ENCODE data around the gene DEUP1.

Gene DEUP1

DNA sequence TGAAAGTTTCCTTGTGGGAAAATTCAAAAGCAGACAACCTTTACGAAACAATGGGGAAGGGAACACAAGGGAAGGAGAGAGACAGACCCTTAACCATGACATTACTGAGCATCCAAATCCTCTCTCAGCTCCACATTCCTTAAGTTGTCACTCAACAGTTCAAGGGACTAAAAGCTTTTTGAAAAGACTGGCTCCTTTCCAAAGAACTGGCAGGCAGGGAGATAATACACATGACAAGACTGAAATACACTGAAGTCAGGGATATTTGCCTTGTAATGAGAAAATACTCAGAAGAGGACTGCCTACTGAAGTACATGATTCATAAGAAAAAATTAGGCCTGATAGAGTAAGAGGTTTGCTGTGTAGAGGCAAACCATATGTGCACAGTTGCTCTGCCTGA is 143.6 kb downstream of the DEUP1 start:
- H3K4me3 ChIP-seq: no peak overlapping the region
- no peaks in the 10 kb centered on the region for H3K9me3 ChIP-seq
- peaks cover 12% of the 10 kb centered on the region for H3K4me1 ChIP-seq
- H3K36me3 ChIP-seq (replicated peaks): no peaks in the 10 kb centered on the region; the same call in 1 of the 2 replicates
- in situ Hi-C loops (cut with MboI; ENCODE audit: low sequenced_read_pairs): no loop called here
- peak in 1 of 2 experiments; percentile 14 for DNase-seq (ENCODE audit: low spot score in 2 of 2)
- no peaks in the 10 kb centered on the region for H3K27me3 ChIP-seq (ENCODE audit: low read depth)

DNA sequence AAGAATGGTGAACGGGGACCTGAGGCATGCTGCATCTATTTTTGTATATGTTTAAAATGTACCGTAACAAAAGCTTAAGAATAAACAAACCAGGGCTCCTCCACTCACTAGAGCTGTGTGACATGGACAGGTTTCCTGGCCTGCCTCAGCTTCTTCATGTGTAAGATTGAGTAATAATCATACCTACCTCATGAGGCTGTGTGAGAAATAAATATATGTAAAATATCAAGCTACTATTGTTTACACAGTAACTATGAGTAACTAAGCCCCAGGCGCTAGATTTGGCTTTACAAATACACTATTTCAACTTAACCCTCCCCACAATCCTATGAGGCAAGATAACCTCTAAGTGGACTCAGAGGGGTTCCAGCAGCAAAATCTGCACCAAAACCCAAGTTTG is 146.3 kb downstream of the DEUP1 start:
- in situ Hi-C loops (cut with MboI; ENCODE audit: low sequenced_read_pairs): no loop called here

DNA sequence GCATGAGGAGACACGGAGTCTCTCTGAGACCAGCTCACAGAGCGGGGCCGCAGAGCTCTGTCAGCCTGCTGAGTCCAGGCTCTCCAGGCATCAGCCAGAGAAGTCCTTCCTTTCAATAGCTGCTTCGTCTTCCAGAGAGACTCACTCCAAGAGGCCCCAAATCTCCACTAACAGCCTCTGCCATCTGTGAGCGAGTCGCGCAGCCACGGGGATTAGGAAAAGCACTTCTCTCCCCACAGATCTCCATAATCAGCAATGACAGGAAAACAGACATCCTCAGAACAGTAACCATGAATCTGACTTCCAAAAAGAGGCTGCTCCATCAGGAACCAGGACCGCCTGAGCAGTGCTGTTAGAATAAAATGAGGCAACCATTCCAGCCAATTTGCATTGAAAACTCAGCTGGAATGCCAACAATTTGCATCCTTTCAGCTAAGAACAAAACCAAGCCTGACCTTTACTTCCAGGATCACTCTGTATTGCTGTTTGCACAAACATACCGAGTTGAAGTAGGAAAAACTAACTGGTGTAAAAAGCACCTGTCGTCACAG is 147.2 kb downstream of the DEUP1 start:
- Histone ChIP-seq H3K9me3 (no peaks in the 10 kb centered on the region), H3K4me1 (peaks cover 12% of the 10 kb centered on the region), H3K4me3 (no peak overlapping the region), H3K36me3 (replicated peaks) (no peaks in the 10 kb centered on the region; the same call in 1 of the 2 replicates), H3K27me3 (ENCODE audit: low read depth) (no peaks in the 10 kb centered on the region)
- peak; percentile 26 to 35 for DNase-seq (ENCODE audit: low spot score in 2 of 2)
- in situ Hi-C loops (cut with MboI; ENCODE audit: low sequenced_read_pairs): no loop called here

More for the DNA sequence above, 146.3 kb downstream of the DEUP1 start:
- Histone ChIP-seq H3K4me1 (peaks cover 12% of the 10 kb centered on the region), H3K4me3 (no peak overlapping the region), H3K9me3 (no peaks in the 10 kb centered on the region), H3K27me3 (ENCODE audit: low read depth) (no peaks in the 10 kb centered on the region), H3K36me3 (replicated peaks) (no peaks in the 10 kb centered on the region; the same call in 1 of the 2 replicates)
- no peak for DNase-seq (ENCODE audit: low spot score in 2 of 2)

DNA sequence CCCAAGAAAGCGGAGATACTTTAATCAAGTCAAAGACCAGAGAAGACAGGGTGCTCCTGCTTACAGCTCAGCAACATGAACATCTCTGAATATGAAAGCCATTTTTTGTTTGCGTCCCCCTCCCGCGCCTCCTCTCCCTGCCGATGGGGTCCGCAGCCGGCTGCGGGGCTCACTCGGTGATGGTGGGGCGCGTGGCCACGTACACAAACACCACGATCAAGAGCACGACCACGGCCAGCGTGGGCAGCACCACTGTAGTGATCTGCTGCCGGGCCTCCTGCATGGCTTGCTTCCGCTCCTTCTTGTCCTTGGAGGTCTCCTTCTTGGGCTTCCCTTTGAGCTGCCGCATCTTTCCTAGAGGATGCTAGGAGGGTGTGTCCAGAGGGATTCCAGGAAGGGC is 148.3 kb downstream of the DEUP1 start:
- DNase-seq (ENCODE audit: low spot score in 2 of 2): no peak
- no peak overlapping the region for H3K4me3 ChIP-seq
- peaks cover 12% of the 10 kb centered on the region for H3K4me1 ChIP-seq
- H3K9me3 ChIP-seq: no peaks in the 10 kb centered on the region
- H3K27me3 ChIP-seq (ENCODE audit: low read depth): no peaks in the 10 kb centered on the region
- in situ Hi-C loops (cut with MboI; ENCODE audit: low sequenced_read_pairs): no loop called here
- no peaks in the 10 kb centered on the region; the same call in 1 of the 2 replicates for H3K36me3 ChIP-seq (replicated peaks)

DNA sequence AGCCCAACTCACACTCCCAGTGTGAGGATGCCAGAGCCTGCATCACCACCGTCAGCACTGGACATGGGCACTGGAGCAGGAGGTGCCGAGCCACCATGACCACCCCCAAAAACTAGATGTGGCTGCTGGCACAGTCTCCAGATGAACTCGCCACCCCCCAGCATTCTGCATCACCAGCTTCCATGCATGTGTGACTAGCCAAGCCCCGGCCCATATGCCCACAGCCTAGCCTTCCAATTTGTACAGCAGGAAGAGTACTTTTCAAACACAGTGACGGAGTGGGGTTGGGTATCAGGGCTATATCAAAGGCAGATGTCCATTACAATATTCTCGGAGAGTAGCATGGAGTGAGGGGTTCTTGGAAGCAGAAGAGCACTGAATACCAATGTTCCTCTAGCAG is 149.7 kb downstream of the DEUP1 start:
- H3K36me3 ChIP-seq (replicated peaks): no peaks in the 10 kb centered on the region; the same call in 1 of the 2 replicates
- H3K27me3 ChIP-seq (ENCODE audit: low read depth): no peaks in the 10 kb centered on the region
- H3K4me1 ChIP-seq: peaks cover 10% of the 10 kb centered on the region
- in situ Hi-C loops (cut with MboI; ENCODE audit: low sequenced_read_pairs): no loop called here
- DNase-seq (ENCODE audit: low spot score in 2 of 2): no peak
- no peaks in the 10 kb centered on the region for H3K9me3 ChIP-seq
- H3K4me3 ChIP-seq: no peak overlapping the region

DNA sequence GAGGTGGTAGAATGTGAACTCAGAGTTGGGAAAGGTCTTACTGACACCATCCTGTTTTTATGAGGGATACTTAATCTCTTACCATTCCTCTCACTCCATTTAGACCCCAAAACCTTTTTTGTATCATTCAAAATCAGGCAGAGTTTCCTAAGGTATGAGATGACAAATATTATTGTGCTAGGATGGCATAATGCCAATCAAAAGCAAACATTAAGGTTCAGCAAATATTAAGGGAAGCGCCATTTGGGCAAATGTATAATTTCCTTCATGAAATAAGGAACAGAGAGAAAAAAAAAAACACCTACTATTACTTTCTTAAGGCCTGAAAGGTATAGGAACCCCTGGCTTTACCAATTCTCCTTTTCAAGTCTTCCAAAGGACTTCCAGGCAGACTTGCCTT is 150.2 kb downstream of the DEUP1 start:
- no peaks in the 10 kb centered on the region for H3K9me3 ChIP-seq
- no peak overlapping the region for H3K4me3 ChIP-seq
- H3K27me3 ChIP-seq (ENCODE audit: low read depth): no peaks in the 10 kb centered on the region
- DNase-seq (ENCODE audit: low spot score in 2 of 2): no peak
- in situ Hi-C loops (cut with MboI; ENCODE audit: low sequenced_read_pairs): no loop called here
- no peaks in the 10 kb centered on the region; the same call in none of the 2 replicates for H3K36me3 ChIP-seq (replicated peaks)
- peaks cover 10% of the 10 kb centered on the region for H3K4me1 ChIP-seq

DNA sequence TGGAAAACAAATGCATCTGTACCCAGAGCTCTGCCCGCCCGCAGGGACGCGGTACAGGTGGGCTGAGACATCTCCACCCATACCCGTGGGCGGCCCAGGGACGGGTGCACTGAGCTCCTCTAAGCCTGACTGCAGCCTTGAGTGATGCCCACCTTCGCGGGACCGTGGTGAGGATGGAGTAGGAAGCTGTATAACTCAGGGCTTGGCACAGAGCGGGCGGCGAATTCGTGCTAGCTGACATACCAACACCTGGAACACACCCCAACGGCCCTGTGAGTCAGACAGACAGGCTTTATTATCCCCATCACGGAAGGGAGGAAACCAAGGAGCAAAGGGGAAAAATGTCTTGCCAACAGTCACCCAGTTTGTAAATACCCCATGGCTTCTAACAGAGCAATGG is 150.7 kb downstream of the DEUP1 start:
- no peak overlapping the region for H3K4me3 ChIP-seq
- DNase-seq (ENCODE audit: low spot score in 2 of 2): no peak
- in situ Hi-C loops (cut with MboI; ENCODE audit: low sequenced_read_pairs): no loop called here
- H3K4me1 ChIP-seq: peaks cover 10% of the 10 kb centered on the region
- no peaks in the 10 kb centered on the region for H3K27me3 ChIP-seq (ENCODE audit: low read depth)
- H3K36me3 ChIP-seq (replicated peaks): no peaks in the 10 kb centered on the region; the same call in none of the 2 replicates
- no peaks in the 10 kb centered on the region for H3K9me3 ChIP-seq

DNA sequence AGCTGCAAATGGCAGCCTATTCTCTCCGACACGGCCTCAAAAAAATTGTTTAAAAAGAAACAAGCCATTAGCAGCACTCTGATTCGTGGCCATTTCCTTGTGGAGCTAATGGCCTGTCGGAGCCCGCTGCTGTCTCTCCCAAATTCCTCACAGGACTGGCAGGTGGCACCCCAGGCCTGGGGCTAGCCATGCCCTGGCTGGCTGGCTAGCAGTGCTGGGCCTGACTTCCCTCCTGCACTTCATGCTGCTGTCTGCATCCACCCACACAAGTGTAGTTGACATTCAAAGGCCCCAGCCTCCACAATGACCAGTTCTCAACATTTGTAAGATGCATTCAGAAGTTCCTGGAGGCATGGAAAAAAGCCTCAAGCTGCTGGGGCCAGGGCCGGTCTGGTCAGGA is 151.2 kb downstream of the DEUP1 start:
- Histone ChIP-seq H3K9me3 (no peaks in the 10 kb centered on the region), H3K27me3 (ENCODE audit: low read depth) (no peaks in the 10 kb centered on the region), H3K36me3 (replicated peaks) (no peaks in the 10 kb centered on the region; the same call in none of the 2 replicates), H3K4me3 (no peak overlapping the region), H3K4me1 (peaks cover 10% of the 10 kb centered on the region)
- in situ Hi-C loops (cut with MboI; ENCODE audit: low sequenced_read_pairs): no loop called here
- no peak for DNase-seq (ENCODE audit: low spot score in 2 of 2)

DNA sequence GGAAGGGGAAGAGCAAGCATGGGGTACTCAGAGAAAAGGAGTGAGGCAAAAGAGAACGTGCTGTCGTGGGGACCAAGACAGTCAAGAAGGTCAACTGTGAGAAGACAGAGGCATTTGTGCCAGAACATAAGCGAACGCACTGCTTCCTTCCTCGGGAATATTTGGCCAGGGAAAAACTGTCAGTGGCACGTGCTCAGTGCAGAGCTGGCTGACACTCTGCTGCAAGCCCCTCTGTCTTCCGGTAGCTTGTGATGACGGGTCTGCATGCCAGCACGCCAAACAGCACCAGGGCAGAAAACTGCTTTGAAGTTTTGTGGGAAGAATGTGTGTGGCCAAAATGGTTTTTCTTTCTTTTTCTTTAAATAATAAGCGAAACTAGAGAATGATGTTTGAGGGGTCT is 152.0 kb downstream of the DEUP1 start:
- Histone ChIP-seq H3K36me3 (replicated peaks) (no peaks in the 10 kb centered on the region; the same call in 1 of the 2 replicates), H3K27me3 (ENCODE audit: low read depth) (no peaks in the 10 kb centered on the region), H3K4me3 (no peak overlapping the region), H3K9me3 (no peaks in the 10 kb centered on the region), H3K4me1 (peaks cover 8% of the 10 kb centered on the region)
- in situ Hi-C loops (cut with MboI; ENCODE audit: low sequenced_read_pairs): no loop called here
- DNase-seq (ENCODE audit: low spot score in 2 of 2): no peak

DNA sequence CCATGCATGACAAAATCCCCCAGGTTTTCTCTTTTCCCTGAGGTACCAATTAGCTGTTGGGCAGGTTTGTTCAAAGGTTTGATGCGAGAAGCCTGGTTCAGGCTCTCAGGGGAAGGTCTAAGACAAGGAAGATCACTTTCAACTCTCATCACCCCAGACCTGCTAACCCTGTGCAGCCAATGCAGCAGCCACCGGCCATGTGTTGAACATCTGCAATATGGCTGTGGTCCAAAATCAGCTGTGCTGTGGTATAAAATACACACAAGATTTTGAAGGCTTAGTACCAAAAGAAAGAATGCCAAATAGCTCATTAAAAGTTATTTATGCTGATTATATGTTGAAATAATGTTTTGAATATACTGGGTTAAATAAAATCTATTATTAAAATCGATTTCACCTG is 154.2 kb downstream of the DEUP1 start:
- H3K9me3 ChIP-seq: no peaks in the 10 kb centered on the region
- in situ Hi-C loops (cut with MboI; ENCODE audit: low sequenced_read_pairs): no loop called here
- H3K36me3 ChIP-seq (replicated peaks): no peaks in the 10 kb centered on the region; the same call in 1 of the 2 replicates
- H3K4me1 ChIP-seq: no peaks in the 10 kb centered on the region
- DNase-seq (ENCODE audit: low spot score in 2 of 2): no peak
- no peak overlapping the region for H3K4me3 ChIP-seq
- no peaks in the 10 kb centered on the region for H3K27me3 ChIP-seq (ENCODE audit: low read depth)

DNA sequence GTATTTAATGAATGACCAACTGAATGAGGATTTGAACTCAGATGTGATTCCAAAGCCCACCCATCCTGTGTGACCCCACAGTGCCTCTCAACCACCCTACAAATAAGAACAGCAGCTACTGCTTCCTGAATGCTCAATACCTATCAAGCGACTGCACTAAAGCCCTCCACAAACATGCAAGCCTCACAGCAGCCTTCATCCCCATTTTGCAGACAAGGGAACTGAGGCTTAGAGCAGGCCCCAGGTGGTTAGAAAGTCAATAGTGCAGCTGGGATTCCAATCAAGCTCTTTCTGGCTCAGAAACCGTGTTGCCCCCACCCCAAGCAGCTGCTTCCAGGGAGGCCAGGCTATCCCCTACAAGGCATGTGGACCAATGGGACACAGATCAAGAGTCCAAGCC is 155.4 kb downstream of the DEUP1 start:
- H3K27me3 ChIP-seq (ENCODE audit: low read depth): no peaks in the 10 kb centered on the region
- in situ Hi-C loops (cut with MboI; ENCODE audit: low sequenced_read_pairs): no loop called here
- H3K36me3 ChIP-seq (replicated peaks): no peaks in the 10 kb centered on the region; the same call in 1 of the 2 replicates
- no peak for DNase-seq (ENCODE audit: low spot score in 2 of 2)
- H3K4me3 ChIP-seq: no peak overlapping the region
- no peaks in the 10 kb centered on the region for H3K9me3 ChIP-seq
- no peaks in the 10 kb centered on the region for H3K4me1 ChIP-seq

DNA sequence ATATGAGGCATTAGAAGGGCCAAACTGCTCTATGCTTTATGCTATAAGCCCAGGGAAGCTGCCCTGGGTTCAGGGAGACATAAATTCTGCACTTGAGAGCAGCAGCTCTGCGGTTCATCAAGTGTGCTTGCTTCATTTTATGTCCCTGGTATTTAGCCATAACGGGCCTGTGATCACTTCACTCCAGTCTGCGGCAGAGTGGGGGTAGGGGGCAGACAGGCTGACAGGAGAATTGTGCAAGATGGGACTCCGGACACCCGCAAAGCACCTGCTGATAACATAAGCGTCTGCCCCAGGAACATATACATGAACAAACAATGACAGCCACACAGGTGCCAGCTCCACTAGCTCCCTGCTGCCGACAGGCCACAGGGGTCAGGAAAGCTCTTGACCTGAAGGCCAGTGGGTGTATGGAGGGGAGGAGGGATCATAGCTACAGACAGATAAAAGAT is 156.5 kb downstream of the DEUP1 start:
- H3K4me1 ChIP-seq: no peaks in the 10 kb centered on the region
- H3K9me3 ChIP-seq: no peaks in the 10 kb centered on the region
- no peaks in the 10 kb centered on the region; the same call in 1 of the 2 replicates for H3K36me3 ChIP-seq (replicated peaks)
- in situ Hi-C loops (cut with MboI; ENCODE audit: low sequenced_read_pairs): no loop called here
- no peak for DNase-seq (ENCODE audit: low spot score in 2 of 2)
- H3K27me3 ChIP-seq (ENCODE audit: low read depth): no peaks in the 10 kb centered on the region
- no peak overlapping the region for H3K4me3 ChIP-seq
